Pancreas (tissue), 10 donors: ENCODE results near the gene RHOT2. TPM values are rescaled to one million over a fixed set of nuclear protein-coding genes. Genes with fewer than 3 reads are reported as not detected.

Experiments
- ATAC-seq, 4 donors: fragments of 200-7000 bp; cut with Tn5 transposase; one replicate each; pipeline versions ENCODE4 v1.8.0 to v1.9.1; 2020; ENCODE audit warnings: mild to moderate bottlenecking in 4 of 4, moderate library complexity in 4 of 4
- DNase-seq, 6 donors: peaks; one replicate each; pipeline ENCODE4 v3.0.0-alpha.2; 2020
- FAIRE-seq: peaks from 2 replicates; lab custom pipeline; 2012; peaks lifted over from hg19 to GRCh38; lab: Jason Lieb, UNC
- H3K27ac ChIP-seq, 4 donors: fragments of 200-600 bp; sonication (generic); 1 replicate in 3 of 4; 2 replicates in 1 of 4; pipeline versions ENCODE4 v1.5.0 to v1.8.0; 2020
- H3K27me3 ChIP-seq, 4 donors: fragments of 200-600 bp; one replicate each; pipeline ENCODE4 v1.8.0; 2021
- H3K36me3 ChIP-seq, 3 donors: fragments of 200-600 bp; sonication (generic) in 1 of 3; one replicate each; pipeline versions ENCODE4 v1.5.0 to v1.8.0; 2020 to 2021
- H3K4me1 ChIP-seq, 3 donors: fragments of 200-600 bp; one replicate each; pipeline ENCODE4 v1.8.0; 2021
- H3K4me3 ChIP-seq, 4 donors: fragments of 200-600 bp; sonication (generic) in 2 of 4; one replicate each; pipeline versions ENCODE4 v1.5.0 to v1.8.0; 2020 to 2021
- H3K9me3 ChIP-seq, 4 donors: fragments of 200-600 bp; one replicate each; pipeline ENCODE4 v1.8.0; 2021
- WGBS, 2 donors: extraction: QIAGEN DNeasy Blood & Tissue Kit; methylation state at CpG; one replicate each; pipeline ENCODE4 v1.1.7; 2013; 5-methylcytosine and 5-hydroxymethylcytosine counted together
- intact Hi-C, 3 donors: fragments of 100-400 bp; cut with DNase I; formaldehyde crosslinking; loops; one replicate each; pipeline versions ENCODE4 v1.11.1 to v1.14.2; 2022
- polyA plus RNA-seq, 2 donors: library from polyadenylated mRNA; stranded (reverse); fragments of 200-250 nt; gene quantifications; one replicate each; pipeline ENCODE4 v1.2.3, GENCODE V29; 2013
- total RNA-seq, 6 donors: library from RNA; stranded (reverse); fragmentation: NEBNext Ultra II Directional in 4 of 6; extraction: Animal tissue kit (Norgen Biotek cat#: 25700) in 4 of 6; gene quantifications; one replicate each; pipeline versions ENCODE4 v1.2.1 to v1.2.4, GENCODE V29; 2021 to 2023
- TF ChIP-seq, protein P1 (sequence below), 4 donors: fragments of 200-600 bp; sonication (generic) in 3 of 4; IDR thresholded peaks; one replicate each; pipeline versions ENCODE4 v1.5.0 to v1.8.0; 2021; ENCODE audit warnings: antibody characterized with exemption in 4 of 4
- donor health status: healthy with polysubstance abuse.
- donor health status: DM: no; HTN: no; CAD: no; lungs with moderate emphysema.
- donor health status: DM: no; HTN: no; CAD: no.
- donor health status: control.
- donor health status: control.
- donor health status: Bipolar disorder and iron deficiency.
- donor health status: DM: yes; HTN: yes; CAD: no.
- donor health status: DM: no; HTN: no; CAD: no.
- donor health status: DM: no; HTN: no; CAD: no.
- donor health status: DM: yes; HTN: yes; CAD: no.

The RHOT2 gene
- total and polyA plus RNA-seq, 8 donors: 33.5 to 265 (median 48.8) TPM

DNA sequence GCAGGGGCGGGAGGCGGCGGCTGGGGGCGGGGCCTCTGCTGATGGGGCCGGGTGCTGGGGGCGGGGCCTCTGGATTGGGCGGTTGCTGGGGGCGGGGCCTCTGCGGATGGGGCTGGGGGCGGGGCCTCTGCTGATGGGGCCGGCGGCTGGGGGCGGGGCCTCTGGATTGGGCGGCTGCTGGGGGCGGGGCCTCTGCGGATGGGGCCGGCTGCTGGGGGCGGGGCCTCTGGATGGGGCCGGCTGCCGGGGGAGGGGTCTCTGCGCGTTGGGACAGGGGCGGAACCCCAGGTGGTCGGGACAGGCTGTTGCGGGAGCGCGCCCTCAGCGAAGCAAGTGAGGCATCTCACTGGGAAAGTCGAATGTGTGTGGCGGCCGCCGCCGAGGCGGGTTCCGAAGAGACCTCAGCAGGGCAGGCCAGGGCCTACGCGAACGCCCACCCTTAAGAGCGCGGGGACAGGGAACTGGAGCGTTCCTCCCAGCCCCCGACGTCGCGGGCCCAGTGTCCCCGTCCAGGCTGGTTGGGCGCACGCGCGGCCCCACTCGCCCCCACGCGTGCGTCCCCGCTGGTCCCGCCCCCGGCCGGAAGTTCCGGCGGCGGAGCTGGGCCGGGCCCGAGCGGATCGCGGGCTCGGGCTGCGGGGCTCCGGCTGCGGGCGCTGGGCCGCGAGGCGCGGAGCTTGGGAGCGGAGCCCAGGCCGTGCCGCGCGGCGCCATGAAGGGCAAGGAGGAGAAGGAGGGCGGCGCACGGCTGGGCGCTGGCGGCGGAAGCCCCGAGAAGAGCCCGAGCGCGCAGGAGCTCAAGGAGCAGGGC, 12.1 kb downstream of the RHOT2 start, which contains the start of gene STUB1:
Gene STUB1, plus strand, starts transcription at position 597 of the 811 bp plus-strand sequence. Its CDS starts 116 bp downstream, at position 713.
- Histone ChIP-seq H3K27me3 (no peaks in the 10 kb centered on the region), H3K4me1 (peaks cover 9 to 25% (median 24%) of the 10 kb centered on the region in 3 donors), H3K27ac (peak within 1 kb of the TSS; percentile 74 to 87 (median 82)), H3K4me3 (peak within 1 kb of the TSS; percentile 51 to 93 (median 74)), H3K9me3 (no peaks in the 10 kb centered on the region), H3K36me3 (peaks cover 0 to 14% (median 13%) of the 10 kb centered on the region in 3 donors)
- TF ChIP-seq, protein P1, sequence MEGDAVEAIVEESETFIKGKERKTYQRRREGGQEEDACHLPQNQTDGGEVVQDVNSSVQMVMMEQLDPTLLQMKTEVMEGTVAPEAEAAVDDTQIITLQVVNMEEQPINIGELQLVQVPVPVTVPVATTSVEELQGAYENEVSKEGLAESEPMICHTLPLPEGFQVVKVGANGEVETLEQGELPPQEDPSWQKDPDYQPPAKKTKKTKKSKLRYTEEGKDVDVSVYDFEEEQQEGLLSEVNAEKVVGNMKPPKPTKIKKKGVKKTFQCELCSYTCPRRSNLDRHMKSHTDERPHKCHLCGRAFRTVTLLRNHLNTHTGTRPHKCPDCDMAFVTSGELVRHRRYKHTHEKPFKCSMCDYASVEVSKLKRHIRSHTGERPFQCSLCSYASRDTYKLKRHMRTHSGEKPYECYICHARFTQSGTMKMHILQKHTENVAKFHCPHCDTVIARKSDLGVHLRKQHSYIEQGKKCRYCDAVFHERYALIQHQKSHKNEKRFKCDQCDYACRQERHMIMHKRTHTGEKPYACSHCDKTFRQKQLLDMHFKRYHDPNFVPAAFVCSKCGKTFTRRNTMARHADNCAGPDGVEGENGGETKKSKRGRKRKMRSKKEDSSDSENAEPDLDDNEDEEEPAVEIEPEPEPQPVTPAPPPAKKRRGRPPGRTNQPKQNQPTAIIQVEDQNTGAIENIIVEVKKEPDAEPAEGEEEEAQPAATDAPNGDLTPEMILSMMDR (IDR thresholded peaks at IDR 0.05): no peak
- FAIRE-seq (no peak), ATAC-seq (peak; percentile 63 to 82 (median 72)), DNase-seq (peak; percentile 78 to 94 (median 88))
- 0 to 1% methylated on average over 29 to 91 of the region's 91 CpGs for WGBS, 2 donors
- intact Hi-C loops: no loop called here

DNA sequence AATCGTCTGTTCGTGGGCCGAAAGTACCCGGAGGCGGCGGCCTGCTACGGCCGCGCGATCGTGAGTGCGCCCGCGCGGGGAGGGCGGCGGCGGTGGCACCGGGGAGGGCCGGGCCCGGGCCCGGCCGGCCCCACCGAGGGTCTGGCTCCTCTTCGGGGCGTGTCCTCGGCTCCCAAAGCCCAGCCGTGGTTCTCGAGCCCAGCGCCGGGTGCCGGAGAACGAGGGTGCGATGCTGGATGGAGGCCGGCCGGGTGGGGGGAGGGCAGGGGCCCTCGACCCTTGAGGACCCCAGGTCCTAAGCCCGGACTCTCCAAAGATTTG, 12.7 kb downstream of the RHOT2 start:
- ATAC-seq: no peak
- H3K4me1 ChIP-seq: peaks cover 9 to 29% (median 24%) of the 10 kb centered on the region in 3 donors

DNA sequence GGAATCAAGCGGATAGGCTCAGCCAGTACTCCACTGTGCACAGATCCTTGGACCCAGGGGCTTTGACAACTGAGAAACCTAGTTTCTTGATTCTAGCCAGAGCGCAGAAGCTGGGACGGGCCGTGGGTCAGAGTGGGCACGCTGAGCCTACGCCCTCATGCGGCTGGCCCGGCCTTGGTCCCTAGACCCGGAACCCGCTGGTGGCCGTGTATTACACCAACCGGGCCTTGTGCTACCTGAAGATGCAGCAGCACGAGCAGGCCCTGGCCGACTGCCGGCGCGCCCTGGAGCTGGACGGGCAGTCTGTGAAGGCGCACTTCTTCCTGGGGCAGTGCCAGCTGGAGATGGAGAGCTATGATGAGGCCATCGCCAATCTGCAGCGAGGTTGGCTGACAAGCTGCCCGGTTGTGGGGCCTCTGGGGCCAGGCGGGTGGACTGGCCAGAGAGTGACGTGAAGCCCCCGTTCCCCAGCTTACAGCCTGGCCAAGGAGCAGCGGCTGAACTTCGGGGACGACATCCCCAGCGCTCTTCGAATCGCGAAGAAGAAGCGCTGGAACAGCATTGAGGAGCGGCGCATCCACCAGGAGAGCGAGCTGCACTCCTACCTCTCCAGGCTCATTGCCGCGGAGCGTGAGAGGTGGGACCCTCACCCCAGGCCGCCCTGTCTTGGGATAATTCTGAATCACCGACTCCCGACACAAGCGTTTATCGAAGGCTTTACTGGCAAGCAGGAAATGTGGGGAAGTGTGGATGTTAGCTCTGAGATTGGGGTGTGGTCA, 13.2 kb downstream of the RHOT2 start:
- peaks cover 9 to 29% (median 24%) of the 10 kb centered on the region in 3 donors for H3K4me1 ChIP-seq
- peaks cover 0 to 14% (median 13%) of the 10 kb centered on the region in 3 donors for H3K36me3 ChIP-seq
- intact Hi-C loops: no loop called here
- no peak for ATAC-seq
- H3K9me3 ChIP-seq: no peaks in the 10 kb centered on the region
- peak overlapping the region; percentile 74 to 87 (median 82) for H3K27ac ChIP-seq
- TF ChIP-seq, protein P1 (IDR thresholded peaks at IDR 0.05): no peak
- DNase-seq: peak in 3 of 6 donors; percentile 71 to 86 (median 85)
- WGBS, 2 donors: 40 to 43% methylated on average over 44 of the region's 44 CpGs
- H3K27me3 ChIP-seq: no peaks in the 10 kb centered on the region
- FAIRE-seq: no peak
- peak overlapping the region; percentile 51 to 93 (median 74) for H3K4me3 ChIP-seq

More for the DNA sequence above, 12.7 kb downstream of the RHOT2 start:
- no peaks in the 10 kb centered on the region for H3K27me3 ChIP-seq
- H3K9me3 ChIP-seq: no peaks in the 10 kb centered on the region
- TF ChIP-seq, protein P1 (IDR thresholded peaks at IDR 0.05): no peak
- peak overlapping the region; percentile 51 to 93 (median 74) for H3K4me3 ChIP-seq
- FAIRE-seq (no peak), DNase-seq (no peak)
- H3K27ac ChIP-seq: peak overlapping the region; percentile 74 to 87 (median 82)
- H3K36me3 ChIP-seq: peaks cover 0 to 14% (median 13%) of the 10 kb centered on the region in 3 donors
- WGBS, 2 donors: 0 to 1% methylated on average over 26 to 38 of the region's 38 CpGs
- intact Hi-C loops: no loop called here

DNA sequence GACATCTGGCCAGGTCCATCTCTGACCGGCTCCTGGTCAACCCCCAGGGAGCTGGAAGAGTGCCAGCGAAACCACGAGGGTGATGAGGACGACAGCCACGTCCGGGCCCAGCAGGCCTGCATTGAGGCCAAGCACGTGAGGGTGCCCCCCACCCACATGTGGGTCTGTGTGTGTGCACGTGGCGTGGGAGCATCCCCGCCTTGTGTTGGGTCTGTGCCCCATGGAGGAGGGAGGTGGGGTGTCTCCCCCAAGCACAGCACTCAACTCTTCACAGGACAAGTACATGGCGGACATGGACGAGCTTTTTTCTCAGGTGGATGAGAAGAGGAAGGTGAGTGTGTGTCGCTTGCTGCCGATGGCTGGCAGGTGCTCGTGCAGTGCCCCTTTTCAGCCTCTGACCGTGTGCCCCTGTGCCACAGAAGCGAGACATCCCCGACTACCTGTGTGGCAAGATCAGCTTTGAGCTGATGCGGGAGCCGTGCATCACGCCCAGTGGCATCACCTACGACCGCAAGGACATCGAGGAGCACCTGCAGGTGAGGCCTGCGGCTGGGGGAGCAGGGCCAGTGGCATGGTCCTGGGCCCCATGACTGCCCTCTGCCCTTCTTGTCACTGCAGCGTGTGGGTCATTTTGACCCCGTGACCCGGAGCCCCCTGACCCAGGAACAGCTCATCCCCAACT, 14.0 kb downstream of the RHOT2 start:
- Histone ChIP-seq H3K36me3 (peaks cover 0 to 14% (median 13%) of the 10 kb centered on the region in 3 donors), H3K9me3 (no peaks in the 10 kb centered on the region), H3K4me3 (peak overlapping the region in 2 of 4 donors; percentile 74 to 75), H3K4me1 (peaks cover 9 to 29% (median 24%) of the 10 kb centered on the region in 3 donors), H3K27ac (no peak overlapping the region), H3K27me3 (no peaks in the 10 kb centered on the region)
- peak in 3 of 6 donors; percentile 61 to 87 (median 79) for DNase-seq
- ATAC-seq: no peak
- WGBS, 2 donors: 71 to 79% methylated on average over 28 of the region's 28 CpGs
- TF ChIP-seq, protein P1 (IDR thresholded peaks at IDR 0.05): no peak
- intact Hi-C loops: no loop called here
- FAIRE-seq: no peak
